Measurements from ENCODE around the gene TBXT.
"Not testable (repeated sequence)": the region's sequence is repeated elsewhere in the genome, so short reads cannot be mapped to it uniquely, and the experiment has no call there.

TBXT gene

GRCh38 chr6:166167801-166168615 lies at the start of gene TBXT:
TSS of gene TBXT (minus strand) at chr6:166167851. CDS start at chr6:166167591, 260 bp downstream.
- DNase-seq (ENCODE audit: low spot score) = no peak

GRCh38 chr6:166207284-166207561 lies 39.6 kb upstream of the TBXT start:
- DNase-seq (ENCODE audit: low spot score) = no peak

GRCh38 chr6:166206510-166207283 lies 39.0 kb upstream of the TBXT start:
- DNase-seq (ENCODE audit: low spot score) = no peak

GRCh38 chr6:166206066-166206465 lies 38.4 kb upstream of the TBXT start:
- no peak for DNase-seq (ENCODE audit: low spot score)

- no peak for DNase-seq (ENCODE audit: low spot score)
These were observed 37.4 kb upstream of the TBXT start for GRCh38 chr6:166204852-166205650.

- no peak for DNase-seq (ENCODE audit: low spot score)
These were observed 36.1 kb upstream of the TBXT start for GRCh38 chr6:166203641-166204222.

GRCh38 chr6:166203003-166203640 lies 35.5 kb upstream of the TBXT start:
- DNase-seq (ENCODE audit: low spot score) = no peak

- DNase-seq (ENCODE audit: low spot score) = no peak
These were observed 34.7 kb upstream of the TBXT start for GRCh38 chr6:166202321-166202733.

- DNase-seq (ENCODE audit: low spot score) = no peak
These were observed 34.2 kb upstream of the TBXT start for GRCh38 chr6:166201878-166202277.

GRCh38 chr6:166197361-166197760 lies 29.7 kb upstream of the TBXT start:
- DNase-seq (ENCODE audit: low spot score) = no peak

- DNase-seq (ENCODE audit: low spot score) = no peak
These were observed 28.2 kb upstream of the TBXT start for GRCh38 chr6:166195860-166196238.

- no peak for DNase-seq (ENCODE audit: low spot score)
These were observed 27.5 kb upstream of the TBXT start for GRCh38 chr6:166194914-166195859.

- DNase-seq (ENCODE audit: low spot score) = no peak
These were observed 24.9 kb upstream of the TBXT start for GRCh38 chr6:166192557-166192956.

GRCh38 chr6:166192136-166192535 lies 24.5 kb upstream of the TBXT start:
- no peak for DNase-seq (ENCODE audit: low spot score)

GRCh38 chr6:166179704-166180103 lies 12.1 kb upstream of the TBXT start:
- no peak for DNase-seq (ENCODE audit: low spot score)

GRCh38 chr6:166176106-166176505 lies 8.5 kb upstream of the TBXT start:
- DNase-seq (ENCODE audit: low spot score) = no peak

- not testable (repeated sequence) for DNase-seq (ENCODE audit: low spot score)
These were observed 7.4 kb upstream of the TBXT start for GRCh38 chr6:166175093-166175492.

- no peak for DNase-seq (ENCODE audit: low spot score)
These were observed 6.4 kb upstream of the TBXT start for GRCh38 chr6:166174031-166174430.

GRCh38 chr6:166173281-166173951 lies 5.8 kb upstream of the TBXT start:
- no peak for DNase-seq (ENCODE audit: low spot score)

- no peak for DNase-seq (ENCODE audit: low spot score)
These were observed 4.9 kb upstream of the TBXT start for GRCh38 chr6:166172546-166172945.
